Measurements from ENCODE around the gene WDR62.

The WDR62 gene

GRCh38 chr19:36101550-36102327, 47.0 kb downstream of the WDR62 start:
- no peak for DNase-seq
- TF ChIP-seq POLR2A (IDR thresholded peaks at IDR 0.05; ENCODE audit: low read length) (no peak), GATA1 (IDR thresholded peaks at IDR 0.05; ENCODE audit: low read depth, low read length) (no peak)

- DNase-seq: no peak
- TF ChIP-seq GATA1 (IDR thresholded peaks at IDR 0.05; ENCODE audit: low read depth, low read length): no peak
Measured at GRCh38 chr19:36103040-36103626, 48.4 kb downstream of the WDR62 start.

- peak; percentile 83 to 91 for DNase-seq
- no peak for TF ChIP-seq GATA1 (IDR thresholded peaks at IDR 0.05; ENCODE audit: low read depth, low read length)
- peak; percentile 47 for TF ChIP-seq POLR2A (IDR thresholded peaks at IDR 0.05; ENCODE audit: low read length)
Measured at GRCh38 chr19:36103842-36104552, 49.3 kb downstream of the WDR62 start.

GRCh38 chr19:36106441-36106840, 51.7 kb downstream of the WDR62 start:
- no peak for DNase-seq
- TF ChIP-seq GATA1 (IDR thresholded peaks at IDR 0.05; ENCODE audit: low read depth, low read length): no peak
- no peak for TF ChIP-seq POLR2A (IDR thresholded peaks at IDR 0.05; ENCODE audit: low read length)

GRCh38 chr19:36106991-36107390, 52.3 kb downstream of the WDR62 start:
- no peak for TF ChIP-seq POLR2A (IDR thresholded peaks at IDR 0.05; ENCODE audit: low read length)
- TF ChIP-seq GATA1 (IDR thresholded peaks at IDR 0.05; ENCODE audit: low read depth, low read length): no peak
- DNase-seq: no peak

GRCh38 chr19:36108684-36109083, 54.0 kb downstream of the WDR62 start:
- TF ChIP-seq GATA1 (IDR thresholded peaks at IDR 0.05; ENCODE audit: low read depth, low read length) (no peak), POLR2A (IDR thresholded peaks at IDR 0.05; ENCODE audit: low read length) (no peak)
- DNase-seq: no peak

- no peak for DNase-seq
- TF ChIP-seq GATA1 (IDR thresholded peaks at IDR 0.05; ENCODE audit: low read depth, low read length): no peak
- TF ChIP-seq POLR2A (IDR thresholded peaks at IDR 0.05; ENCODE audit: low read length): no peak
Measured at GRCh38 chr19:36110487-36111199, 55.9 kb downstream of the WDR62 start, which contains the start of gene OVOL3. TSS of gene OVOL3 (plus strand) at chr19:36111143. CDS start at chr19:36111203, 60 bp downstream.

GRCh38 chr19:36111200-36111539, 56.5 kb downstream of the WDR62 start:
- DNase-seq: no peak
- TF ChIP-seq GATA1 (IDR thresholded peaks at IDR 0.05; ENCODE audit: low read depth, low read length): no peak
- no peak for TF ChIP-seq POLR2A (IDR thresholded peaks at IDR 0.05; ENCODE audit: low read length)

- TF ChIP-seq POLR2A (IDR thresholded peaks at IDR 0.05; ENCODE audit: low read length) (no peak), GATA1 (IDR thresholded peaks at IDR 0.05; ENCODE audit: low read depth, low read length) (no peak)
Measured at GRCh38 chr19:36112678-36113077, 58.0 kb downstream of the WDR62 start.

GRCh38 chr19:36113425-36113824, 58.7 kb downstream of the WDR62 start:
- DNase-seq: no peak
- no peak for TF ChIP-seq POLR2A (IDR thresholded peaks at IDR 0.05; ENCODE audit: low read length)
- no peak for TF ChIP-seq GATA1 (IDR thresholded peaks at IDR 0.05; ENCODE audit: low read depth, low read length)

More at GRCh38 chr19:36112678-36113077, 58.0 kb downstream of the WDR62 start:
- DNase-seq: no peak

GRCh38 chr19:36113894-36114720, 59.4 kb downstream of the WDR62 start:
- peak; percentile 60 to 70 for DNase-seq
- TF ChIP-seq GATA1 (IDR thresholded peaks at IDR 0.05; ENCODE audit: low read depth, low read length): no peak
- no peak for TF ChIP-seq POLR2A (IDR thresholded peaks at IDR 0.05; ENCODE audit: low read length)

GRCh38 chr19:36114721-36115452, 60.2 kb downstream of the WDR62 start, which contains the start of gene POLR2I:
TSS of gene POLR2I (minus strand) at chr19:36114875. CDS start at chr19:36114856, 19 bp downstream.
- DNase-seq: peak; percentile 98 to 99
- peak; percentile 73 for TF ChIP-seq POLR2A (IDR thresholded peaks at IDR 0.05; ENCODE audit: low read length)
- TF ChIP-seq GATA1 (IDR thresholded peaks at IDR 0.05; ENCODE audit: low read depth, low read length): no peak

Data from erythroblast (primary cell).